Heart left ventricle (tissue), 13 donors: Measurements from ENCODE around the gene RPL12.

Experiments
- CTCF ChIP-seq, 12 donors: fragments of 200-600 bp; sonication (generic) in 4 of 12; IDR thresholded peaks; one replicate each; pipeline versions ENCODE4 v1.5.0 to v1.8.0; 2018 to 2022; ENCODE audit warnings: antibody characterized with exemption in 12 of 12, mild to moderate bottlenecking in 5 of 12
- POLR2A ChIP-seq, 2 donors: fragments of 450-650 bp; IDR thresholded peaks; one replicate each; pipeline ENCODE4 v1.6.1; 2017; ENCODE audit warnings: antibody characterized with exemption in 2 of 2, mild to moderate bottlenecking in 2 of 2, moderate library complexity in 2 of 2
- donor health status: ischemic (EF 13 %, LVEDD 7.1; RV severe dilation, severe dysfunction).
- donor health status: DM: no; HTN: yes; CAD: no.
- donor health status: DM: no; HTN: no; CAD: no.
- donor health status: ischemic (EF 25% LVEDD 6.9; RV normal size, moderate dysfunction).
- donor health status: ischemic (EF 25% LVEDD 5.7; RV mildly dilated, moderate dysfunction).
- donor health status: ischemic (EF 35%, LVEDD 5.7; RV mildly dilated, moderate dysfunction).
- donor health status: nonischemic (EF 11% LVEDD 7.7; RV severe dilation, severe dysfunction).
- donor health status: DM: yes; HTN: yes; CAD: no.
- donor health status: PGD.
- donor health status: ischemic (EF 29% LVEDD 5.4; RV normal size, mild dysfunction).
- donor health status: nonischemic (EF 23%, LVEDD 6.1; RV moderate dilation, normal function).

DNA sequence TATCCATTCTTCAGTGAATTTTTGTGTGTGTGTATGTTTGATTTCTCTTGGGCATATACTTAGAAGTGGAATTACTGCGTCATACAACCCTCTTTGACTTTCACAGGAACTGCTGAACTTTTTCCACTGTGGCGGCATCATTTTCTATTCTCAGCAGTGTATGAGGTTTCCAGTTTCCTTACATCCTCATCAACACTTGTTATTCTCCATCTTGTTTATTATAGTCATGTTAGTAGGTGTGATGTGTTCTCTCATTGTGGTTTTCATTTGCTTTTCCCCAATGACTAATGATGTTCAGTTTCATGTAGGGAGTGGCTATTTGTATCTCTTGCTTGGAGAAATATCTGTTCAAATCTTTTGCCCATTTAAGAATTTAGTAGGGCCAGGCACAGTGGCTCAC lies 24.4 kb downstream of the RPL12 start:
- no peak for TF ChIP-seq CTCF (IDR thresholded peaks at IDR 0.05)
- no peak for TF ChIP-seq POLR2A (IDR thresholded peaks at IDR 0.05)
